ENCODE data around the gene SH3RF3.
A peak's percentile ranks its signal among the peaks of the same experiment; 100 is the strongest.

The SH3RF3 gene

GRCh38 chr2:109128616-109129355 is at the start of gene SH3RF3:
Gene SH3RF3, plus strand, starts transcription at chr2:109129205.
- H3K27me3 ChIP-seq (ENCODE audit: low read depth) = peaks cover 32% of the 10 kb centered on the region
- H3K4me3 ChIP-seq = peak within 1 kb of the TSS; percentile 35
- H3K9me3 ChIP-seq = no peaks in the 10 kb centered on the region
- DNase-seq (ENCODE audit: low spot score in 2 of 2) = peak in 1 of 2 experiments; percentile 35
- in situ Hi-C loops (cut with MboI; ENCODE audit: low sequenced_read_pairs) = loop anchor here (5.0 kb wide), 1 partner anchor 379 kb away; no protein-coding TSS in a partner anchor
- H3K36me3 ChIP-seq (replicated peaks) = no peaks in the 10 kb centered on the region
- no peaks in the 10 kb centered on the region for H3K4me1 ChIP-seq

GRCh38 chr2:109079590-109079989 is 49.4 kb upstream of the SH3RF3 start:
- Histone ChIP-seq H3K27me3 (ENCODE audit: low read depth) (no peaks in the 10 kb centered on the region), H3K36me3 (replicated peaks) (no peaks in the 10 kb centered on the region), H3K4me1 (no peaks in the 10 kb centered on the region), H3K4me3 (no peak overlapping the region), H3K9me3 (no peaks in the 10 kb centered on the region)
- in situ Hi-C loops (cut with MboI; ENCODE audit: low sequenced_read_pairs) = no loop called here
- no peak for DNase-seq (ENCODE audit: low spot score in 2 of 2)

GRCh38 chr2:109080109-109080508 is 48.9 kb upstream of the SH3RF3 start:
- DNase-seq (ENCODE audit: low spot score in 2 of 2) = no peak
- Histone ChIP-seq H3K4me3 (no peak overlapping the region), H3K27me3 (ENCODE audit: low read depth) (no peaks in the 10 kb centered on the region), H3K4me1 (no peaks in the 10 kb centered on the region), H3K9me3 (no peaks in the 10 kb centered on the region), H3K36me3 (replicated peaks) (no peaks in the 10 kb centered on the region)
- in situ Hi-C loops (cut with MboI; ENCODE audit: low sequenced_read_pairs) = no loop called here

GRCh38 chr2:109080757-109081156 is 48.2 kb upstream of the SH3RF3 start:
- in situ Hi-C loops (cut with MboI; ENCODE audit: low sequenced_read_pairs) = no loop called here
- DNase-seq (ENCODE audit: low spot score in 2 of 2) = no peak
- no peaks in the 10 kb centered on the region for H3K36me3 ChIP-seq (replicated peaks)
- H3K27me3 ChIP-seq (ENCODE audit: low read depth) = no peaks in the 10 kb centered on the region
- no peak overlapping the region for H3K4me3 ChIP-seq
- H3K9me3 ChIP-seq = no peaks in the 10 kb centered on the region
- H3K4me1 ChIP-seq = no peaks in the 10 kb centered on the region

GRCh38 chr2:109081374-109081773 is 47.6 kb upstream of the SH3RF3 start:
- H3K36me3 ChIP-seq (replicated peaks) = no peaks in the 10 kb centered on the region
- in situ Hi-C loops (cut with MboI; ENCODE audit: low sequenced_read_pairs) = no loop called here
- H3K4me1 ChIP-seq = no peaks in the 10 kb centered on the region
- no peaks in the 10 kb centered on the region for H3K27me3 ChIP-seq (ENCODE audit: low read depth)
- no peaks in the 10 kb centered on the region for H3K9me3 ChIP-seq
- no peak for DNase-seq (ENCODE audit: low spot score in 2 of 2)
- H3K4me3 ChIP-seq = no peak overlapping the region

- H3K9me3 ChIP-seq = no peaks in the 10 kb centered on the region
- no peaks in the 10 kb centered on the region for H3K4me1 ChIP-seq
- H3K36me3 ChIP-seq (replicated peaks) = no peaks in the 10 kb centered on the region
- no peak for DNase-seq (ENCODE audit: low spot score in 2 of 2)
- in situ Hi-C loops (cut with MboI; ENCODE audit: low sequenced_read_pairs) = no loop called here
- no peaks in the 10 kb centered on the region for H3K27me3 ChIP-seq (ENCODE audit: low read depth)
- H3K4me3 ChIP-seq = no peak overlapping the region
Measured at GRCh38 chr2:109083771-109084170, 45.2 kb upstream of the SH3RF3 start.

- Histone ChIP-seq H3K4me1 (no peaks in the 10 kb centered on the region), H3K9me3 (no peaks in the 10 kb centered on the region), H3K4me3 (no peak overlapping the region), H3K36me3 (replicated peaks) (no peaks in the 10 kb centered on the region), H3K27me3 (ENCODE audit: low read depth) (no peaks in the 10 kb centered on the region)
- in situ Hi-C loops (cut with MboI; ENCODE audit: low sequenced_read_pairs) = no loop called here
- no peak for DNase-seq (ENCODE audit: low spot score in 2 of 2)
Measured at GRCh38 chr2:109084341-109084740, 44.7 kb upstream of the SH3RF3 start.

- in situ Hi-C loops (cut with MboI; ENCODE audit: low sequenced_read_pairs) = no loop called here
Measured at GRCh38 chr2:109085912-109086742, 42.9 kb upstream of the SH3RF3 start.

GRCh38 chr2:109086743-109087020 is 42.3 kb upstream of the SH3RF3 start:
- in situ Hi-C loops (cut with MboI; ENCODE audit: low sequenced_read_pairs) = no loop called here
- Histone ChIP-seq H3K4me1 (no peaks in the 10 kb centered on the region), H3K4me3 (no peak overlapping the region), H3K36me3 (replicated peaks) (no peaks in the 10 kb centered on the region), H3K9me3 (no peaks in the 10 kb centered on the region), H3K27me3 (ENCODE audit: low read depth) (no peaks in the 10 kb centered on the region)
- no peak for DNase-seq (ENCODE audit: low spot score in 2 of 2)

More at GRCh38 chr2:109085912-109086742, 42.9 kb upstream of the SH3RF3 start:
- Histone ChIP-seq H3K4me1 (no peaks in the 10 kb centered on the region), H3K27me3 (ENCODE audit: low read depth) (no peaks in the 10 kb centered on the region), H3K36me3 (replicated peaks) (no peaks in the 10 kb centered on the region), H3K9me3 (no peaks in the 10 kb centered on the region), H3K4me3 (no peak overlapping the region)
- no peak for DNase-seq (ENCODE audit: low spot score in 2 of 2)

GRCh38 chr2:109087055-109087663 is 41.8 kb upstream of the SH3RF3 start:
- no peak for DNase-seq (ENCODE audit: low spot score in 2 of 2)
- Histone ChIP-seq H3K4me1 (no peaks in the 10 kb centered on the region), H3K36me3 (replicated peaks) (no peaks in the 10 kb centered on the region), H3K9me3 (no peaks in the 10 kb centered on the region), H3K27me3 (ENCODE audit: low read depth) (no peaks in the 10 kb centered on the region), H3K4me3 (no peak overlapping the region)
- in situ Hi-C loops (cut with MboI; ENCODE audit: low sequenced_read_pairs) = no loop called here

- no peak overlapping the region for H3K4me3 ChIP-seq
- no peaks in the 10 kb centered on the region for H3K9me3 ChIP-seq
- H3K36me3 ChIP-seq (replicated peaks) = no peaks in the 10 kb centered on the region
- H3K4me1 ChIP-seq = no peaks in the 10 kb centered on the region
- DNase-seq (ENCODE audit: low spot score in 2 of 2) = no peak
- H3K27me3 ChIP-seq (ENCODE audit: low read depth) = no peaks in the 10 kb centered on the region
- in situ Hi-C loops (cut with MboI; ENCODE audit: low sequenced_read_pairs) = no loop called here
Measured at GRCh38 chr2:109089602-109090300, 39.3 kb upstream of the SH3RF3 start.

- no peaks in the 10 kb centered on the region for H3K27me3 ChIP-seq (ENCODE audit: low read depth)
- in situ Hi-C loops (cut with MboI; ENCODE audit: low sequenced_read_pairs) = no loop called here
- H3K4me3 ChIP-seq = no peak overlapping the region
- no peaks in the 10 kb centered on the region for H3K4me1 ChIP-seq
- H3K36me3 ChIP-seq (replicated peaks) = no peaks in the 10 kb centered on the region
- H3K9me3 ChIP-seq = no peaks in the 10 kb centered on the region
- DNase-seq (ENCODE audit: low spot score in 2 of 2) = no peak
Measured at GRCh38 chr2:109091526-109091925, 37.5 kb upstream of the SH3RF3 start.

- Histone ChIP-seq H3K9me3 (no peaks in the 10 kb centered on the region), H3K4me1 (no peaks in the 10 kb centered on the region), H3K27me3 (ENCODE audit: low read depth) (no peaks in the 10 kb centered on the region), H3K4me3 (no peak overlapping the region), H3K36me3 (replicated peaks) (no peaks in the 10 kb centered on the region)
- in situ Hi-C loops (cut with MboI; ENCODE audit: low sequenced_read_pairs) = no loop called here
- DNase-seq (ENCODE audit: low spot score in 2 of 2) = no peak
Measured at GRCh38 chr2:109094144-109094543, 34.9 kb upstream of the SH3RF3 start.

Measured in HAP-1 (cell line).